Mesenchymal stem cell (in vitro differentiated cells and primary cell): Measurements from ENCODE around the gene ATF7.
A peak's percentile ranks its signal among the peaks of the same experiment; 100 is the strongest.
"Not testable (repeated sequence)": the region's sequence is repeated elsewhere in the genome, so short reads cannot be mapped to it uniquely, and the experiment has no call there.

Experiments used
- DNase-seq: peaks from one replicate; pipeline ENCODE4 v3.0.0-alpha.2; 2013
- H2AFZ ChIP-seq: one replicate; pipeline ENCODE4 v1.6.1; 2013; ENCODE audit warnings: low read depth, mild to moderate bottlenecking, control low read depth, inconsistent platforms, low read length, moderate library complexity
- H2AK5ac ChIP-seq: 2 replicates; pipeline ENCODE4 v1.6.1; 2013; ENCODE audit warnings: low read length, moderate library complexity, mild to moderate bottlenecking, inconsistent platforms; ENCODE audit not compliant: severe bottlenecking
- H2BK120ac ChIP-seq: one replicate; pipeline ENCODE4 v1.6.1; 2013; ENCODE audit warnings: low read depth, mild to moderate bottlenecking, inconsistent platforms, low read length, moderate library complexity
- H2BK12ac ChIP-seq, 2 experiments: one replicate each; pipeline ENCODE4 v1.6.1; 2013; ENCODE audit warnings: inconsistent platforms in 2 of 2, low read length in 2 of 2, mild to moderate bottlenecking in 2 of 2, moderate library complexity in 2 of 2, control low read depth in 1 of 2
- H2BK15ac ChIP-seq: one replicate; pipeline ENCODE4 v1.6.1; 2013; ENCODE audit warnings: mild to moderate bottlenecking, low read depth, inconsistent platforms; ENCODE audit not compliant: poor library complexity, severe bottlenecking
- H2BK5ac ChIP-seq: 2 replicates; pipeline ENCODE4 v1.6.1; 2013; ENCODE audit warnings: low read depth, mild to moderate bottlenecking, low read length, control low read depth, inconsistent platforms; ENCODE audit not compliant: poor library complexity, severe bottlenecking
- H3K14ac ChIP-seq, 2 experiments: one replicate each; pipeline ENCODE4 v1.6.1; 2013; ENCODE audit warnings: inconsistent platforms in 2 of 2, low read length in 2 of 2, control low read depth in 1 of 2, mild to moderate bottlenecking in 1 of 2, moderate library complexity in 1 of 2
- H3K18ac ChIP-seq, 2 experiments: one replicate each; pipeline ENCODE4 v1.6.1; 2013; ENCODE audit warnings: inconsistent platforms in 2 of 2, low read length in 2 of 2, control low read depth in 1 of 2, low read depth in 1 of 2, mild to moderate bottlenecking in 1 of 2
- H3K23ac ChIP-seq, 2 experiments: one replicate each; pipeline ENCODE4 v1.6.1; 2013; ENCODE audit warnings: inconsistent platforms in 2 of 2, low read length in 2 of 2, mild to moderate bottlenecking in 2 of 2, moderate library complexity in 2 of 2, control low read depth in 1 of 2
- H3K27ac ChIP-seq: 2 replicates; pipeline ENCODE4 v1.5.1; 2013; ENCODE audit warnings: mild to moderate bottlenecking, moderate library complexity, low read length, control low read depth, inconsistent platforms; ENCODE audit not compliant: poor library complexity, severe bottlenecking
- H3K27me3 ChIP-seq, 2 experiments: 2 replicates each; pipeline versions ENCODE4 v1.6.1 to v1.7.0; 2013; ENCODE audit warnings: low read length in 2 of 2, mild to moderate bottlenecking in 2 of 2, moderate library complexity in 2 of 2, control low read depth in 1 of 2, inconsistent platforms in 1 of 2; ENCODE audit not compliant: control insufficient read depth in 1 of 2, insufficient read depth in 1 of 2
- H3K36me3 ChIP-seq, 2 experiments: 2 replicates each; pipeline versions ENCODE4 v1.6.1 to v1.7.0; 2013; ENCODE audit warnings: low read length in 2 of 2, control low read depth in 1 of 2, inconsistent platforms in 1 of 2, low read depth in 1 of 2, mild to moderate bottlenecking in 1 of 2; ENCODE audit not compliant: insufficient read depth in 2 of 2, control insufficient read depth in 1 of 2
- H3K4ac ChIP-seq, 2 experiments: one replicate each; pipeline ENCODE4 v1.6.1; 2013; ENCODE audit warnings: inconsistent platforms in 2 of 2, low read length in 2 of 2, mild to moderate bottlenecking in 2 of 2, moderate library complexity in 2 of 2, control low read depth in 1 of 2, low read depth in 1 of 2
- H3K4me1 ChIP-seq: 2 replicates; pipeline ENCODE4 v1.6.1; 2013; ENCODE audit warnings: low read depth, low read length, control low read depth; ENCODE audit not compliant: control insufficient read depth, insufficient read depth
- H3K4me2 ChIP-seq: 2 replicates; pipeline ENCODE4 v1.6.1; 2013; ENCODE audit warnings: low read length, mild to moderate bottlenecking, inconsistent platforms; ENCODE audit not compliant: poor library complexity, severe bottlenecking
- H3K4me3 ChIP-seq, 2 experiments: 2 replicates each; pipeline versions ENCODE4 v1.5.1 to v1.7.0; 2013; ENCODE audit warnings: low read length in 2 of 2, mild to moderate bottlenecking in 2 of 2, control low read depth in 1 of 2, low read depth in 1 of 2; ENCODE audit not compliant: insufficient read depth in 1 of 2
- H3K79me1 ChIP-seq: replicated peaks from 2 replicates; pipeline ENCODE4 v1.6.1; 2013; ENCODE audit warnings: mild to moderate bottlenecking, control low read depth, low read length, inconsistent platforms; ENCODE audit not compliant: poor library complexity, severe bottlenecking
- H3K9ac ChIP-seq: 2 replicates; pipeline ENCODE4 v1.7.0; 2013; ENCODE audit warnings: mild to moderate bottlenecking, low read length, moderate library complexity
- H3K9me3 ChIP-seq: 2 replicates; pipeline ENCODE4 v1.7.0; 2013; ENCODE audit warnings: mild to moderate bottlenecking, low read length; ENCODE audit not compliant: control insufficient read depth
- H4K8ac ChIP-seq: one replicate; pipeline ENCODE4 v1.6.1; 2013; ENCODE audit warnings: inconsistent platforms, mild to moderate bottlenecking, low read length, moderate library complexity
- H4K91ac ChIP-seq: one replicate; pipeline ENCODE4 v1.6.1; 2013; ENCODE audit warnings: mild to moderate bottlenecking, low read length, inconsistent platforms
- WGBS: methylation state at CpG from one replicate; pipeline ENCODE4 v1.1.7; 2013; ENCODE audit warnings: mixed read lengths; 5-methylcytosine and 5-hydroxymethylcytosine counted together

ATF7 gene

DNA sequence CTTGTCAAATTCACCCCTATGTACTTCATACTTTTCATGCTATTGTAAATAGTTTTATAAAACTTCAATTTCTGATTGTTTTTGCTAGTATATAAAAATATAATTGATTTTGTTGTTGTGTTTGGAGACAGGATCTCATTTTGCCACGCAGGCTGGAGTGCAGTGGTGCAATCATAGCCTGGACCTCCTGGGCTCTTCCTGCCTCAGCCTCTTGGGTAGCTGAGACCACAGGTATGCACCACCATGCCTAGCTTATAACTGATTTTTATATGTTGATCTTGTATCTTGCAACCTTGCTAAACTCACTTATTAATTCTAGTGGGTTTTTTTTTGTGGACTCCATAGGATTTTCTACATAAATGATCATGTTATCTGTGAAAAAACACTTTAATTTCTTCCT lies 26.2 kb upstream of the ATF7 start:
- Histone ChIP-seq H2AFZ (no peak overlapping the region), H3K14ac (no peak overlapping the region), H3K23ac (no peak overlapping the region), H3K9ac (no peak overlapping the region), H3K36me3 (no peaks in the 10 kb centered on the region), H3K27me3 (no peaks in the 10 kb centered on the region), H3K4me2 (no peak overlapping the region), H2BK12ac (no peak overlapping the region), H3K79me1 (peaks cover 2% of the 10 kb centered on the region), H3K4me1 (peaks cover 9% of the 10 kb centered on the region), H3K4me3 (no peak overlapping the region), H3K9me3 (no peaks in the 10 kb centered on the region), H4K8ac (no peak overlapping the region), H3K4ac (no peak overlapping the region), H2AK5ac (no peak overlapping the region), H2BK5ac (no peak overlapping the region), H2BK120ac (no peak overlapping the region), H3K18ac (no peak overlapping the region), H2BK15ac (no peak overlapping the region), H4K91ac (no peak overlapping the region), H3K27ac (peak overlapping the region; percentile 79)
- WGBS = 86% methylated on average over 1 of the region's 1 CpG
- peak; percentile 30 for DNase-seq

DNA sequence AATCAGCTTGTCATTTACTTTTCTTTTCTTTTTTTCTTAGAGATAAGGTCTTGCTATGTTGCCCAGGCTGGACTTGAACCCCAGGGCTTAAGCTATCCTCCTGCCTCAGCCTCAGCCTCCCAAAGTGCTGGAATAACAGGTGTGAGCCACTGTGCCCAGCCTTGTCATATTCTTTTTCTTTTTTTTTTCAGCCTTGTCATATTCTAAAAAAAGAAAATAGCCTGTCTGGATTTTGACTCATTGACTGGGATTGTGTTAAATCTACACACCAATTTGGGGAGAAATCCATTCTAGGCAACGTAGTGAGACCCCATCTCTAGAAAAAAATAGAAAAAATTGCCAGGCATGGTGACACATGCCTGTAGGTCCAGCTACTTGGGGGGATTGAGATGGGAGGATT lies 25.6 kb upstream of the ATF7 start:
- 82% methylated on average over 1 of the region's 1 CpG for WGBS
- Histone ChIP-seq H3K36me3 (no peaks in the 10 kb centered on the region), H3K4me2 (no peak overlapping the region)

DNA sequence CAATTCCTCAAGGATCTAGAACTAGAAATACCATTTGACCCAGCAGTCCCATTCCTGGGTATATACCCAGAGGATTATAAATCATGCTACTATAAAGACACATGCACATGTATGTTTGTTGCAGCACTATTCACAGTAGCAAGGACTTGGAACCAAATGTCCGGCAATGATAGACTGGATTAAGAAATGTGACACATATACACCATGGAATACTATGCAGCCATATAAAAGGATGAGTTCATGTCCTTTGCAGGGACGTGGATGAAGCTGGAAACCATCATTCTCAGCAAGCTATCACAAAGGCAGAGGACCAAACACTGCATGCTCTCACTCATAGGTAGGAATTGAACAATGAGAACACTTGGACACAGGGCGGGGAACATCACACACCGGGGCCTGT lies 20.1 kb upstream of the ATF7 start:
- not testable (repeated sequence) for H3K4ac ChIP-seq, H3K4me2 ChIP-seq, H3K27ac ChIP-seq, H3K36me3 ChIP-seq, H3K27me3 ChIP-seq, H3K23ac ChIP-seq, H2AK5ac ChIP-seq, H2BK5ac ChIP-seq, H3K79me1 ChIP-seq, H2AFZ ChIP-seq, H4K91ac ChIP-seq, H3K4me3 ChIP-seq, DNase-seq, H3K9ac ChIP-seq, H4K8ac ChIP-seq, H3K4me1 ChIP-seq, H3K18ac ChIP-seq, H2BK15ac ChIP-seq, H2BK120ac ChIP-seq, H3K9me3 ChIP-seq, H3K14ac ChIP-seq, H2BK12ac ChIP-seq
- 69% methylated on average over 3 of the region's 4 CpGs for WGBS

More for the DNA sequence above, 25.6 kb upstream of the ATF7 start:
- Histone ChIP-seq H3K4me3 (no peak overlapping the region), H2BK15ac (no peak overlapping the region), H2AK5ac (peak overlapping the region; percentile 78), H3K9ac (no peak overlapping the region), H4K8ac (no peak overlapping the region), H2BK120ac (peak overlapping the region; percentile 19), H3K14ac (no peak overlapping the region), H2AFZ (no peak overlapping the region), H3K4ac (no peak overlapping the region), H2BK5ac (peak overlapping the region; percentile 57), H3K9me3 (no peaks in the 10 kb centered on the region), H3K18ac (no peak overlapping the region), H3K27ac (peak overlapping the region; percentile 79), H3K79me1 (peaks cover 2% of the 10 kb centered on the region), H3K4me1 (peaks cover 9% of the 10 kb centered on the region), H2BK12ac (no peak overlapping the region), H3K23ac (no peak overlapping the region), H3K27me3 (no peaks in the 10 kb centered on the region), H4K91ac (no peak overlapping the region)
- no peak for DNase-seq

DNA sequence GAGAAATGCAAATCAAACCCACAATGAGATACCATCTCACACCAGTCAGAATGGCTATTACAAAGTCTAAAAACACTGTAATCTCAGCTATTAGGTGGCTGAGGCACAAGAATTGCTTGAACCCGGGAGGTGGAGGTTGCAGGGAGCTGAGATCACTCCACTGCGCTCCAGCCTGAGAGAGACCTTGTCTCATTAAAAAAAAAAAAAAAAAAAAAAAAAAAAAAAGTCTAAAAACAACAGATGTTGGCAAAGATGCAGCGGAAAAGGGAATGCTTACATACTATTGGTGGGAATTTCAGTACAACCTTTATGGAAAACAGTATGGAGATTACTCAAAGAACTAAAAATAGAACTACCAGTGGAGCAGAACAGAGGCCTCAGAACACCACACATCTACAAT lies 19.0 kb upstream of the ATF7 start:
- H2BK12ac ChIP-seq = no peak overlapping the region
- no peak overlapping the region for H3K4me2 ChIP-seq
- no peak overlapping the region for H2BK120ac ChIP-seq
- H4K91ac ChIP-seq = no peak overlapping the region
- H2BK5ac ChIP-seq = no peak overlapping the region
- H2AK5ac ChIP-seq = no peak overlapping the region
- DNase-seq = peak; percentile 43
- H3K4me3 ChIP-seq = no peak overlapping the region
- H3K4me1 ChIP-seq = no peaks in the 10 kb centered on the region
- no peak overlapping the region for H3K14ac ChIP-seq
- H3K79me1 ChIP-seq = no peaks in the 10 kb centered on the region
- WGBS = no CpG with 5 or more reads among the region's 3 CpGs
- no peak overlapping the region for H2BK15ac ChIP-seq
- no peaks in the 10 kb centered on the region for H3K9me3 ChIP-seq
- no peak overlapping the region for H3K23ac ChIP-seq
- no peak overlapping the region for H3K9ac ChIP-seq
- H3K27ac ChIP-seq = no peak overlapping the region
- H3K4ac ChIP-seq = no peak overlapping the region
- H4K8ac ChIP-seq = no peak overlapping the region
- H3K27me3 ChIP-seq = no peaks in the 10 kb centered on the region
- H2AFZ ChIP-seq = no peak overlapping the region
- no peak overlapping the region for H3K18ac ChIP-seq
- no peaks in the 10 kb centered on the region for H3K36me3 ChIP-seq
